NK-92 (cell line): ENCODE data around the gene ALK.

ENCODE experiments used
- DNase-seq: peaks from one replicate; lab custom pipeline; 2025; ENCODE audit not compliant: unreplicated experiment; lab: John Stamatoyannopoulos, UW

Gene ALK

GRCh38 chr2:29614295-29614830, 307.0 kb downstream of the ALK start:
- no peak for DNase-seq

DNA sequence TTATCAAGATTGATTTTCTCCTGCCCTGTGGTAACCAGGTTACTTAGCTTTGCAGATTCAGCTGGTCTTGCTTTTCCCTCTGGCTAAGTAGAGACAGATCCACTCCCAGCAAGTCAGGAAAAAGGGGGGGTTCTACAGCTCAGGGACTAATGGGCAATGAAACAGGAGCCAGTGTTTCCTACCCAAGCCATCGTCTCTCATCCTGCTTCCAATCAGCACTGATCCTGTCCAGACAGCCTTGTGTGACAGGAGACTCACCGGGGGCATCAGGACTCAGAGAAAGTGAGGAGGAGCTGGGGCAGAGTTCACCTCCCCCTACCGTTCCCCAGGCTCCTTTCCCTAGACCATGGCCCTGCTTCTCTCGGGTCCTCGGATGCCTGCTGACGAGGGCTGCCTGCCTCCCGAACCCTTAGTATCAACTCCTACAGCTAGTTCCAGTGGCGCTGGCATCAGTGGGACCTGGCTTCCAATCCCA, 307.6 kb downstream of the ALK start:
- no peak for DNase-seq

DNA sequence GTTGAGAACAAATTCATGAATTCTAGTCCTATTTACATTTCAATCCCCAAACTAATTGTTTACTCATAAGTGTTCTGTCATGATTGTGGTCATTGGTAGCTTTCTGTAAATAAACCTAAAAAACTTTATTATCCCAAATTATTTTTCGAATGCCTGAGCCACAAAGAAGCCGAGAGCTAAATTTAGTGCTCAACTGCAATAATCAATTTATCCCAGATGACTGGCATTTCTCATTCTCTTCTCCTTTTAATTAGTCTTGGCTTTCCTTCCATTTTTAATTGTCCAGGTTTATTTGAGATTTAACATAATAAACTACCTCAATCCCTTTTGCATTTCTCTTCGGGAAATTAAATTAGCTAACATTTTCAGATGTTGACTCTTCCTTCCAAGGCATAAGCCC, 308.3 kb downstream of the ALK start:
- DNase-seq, result no peak

DNA sequence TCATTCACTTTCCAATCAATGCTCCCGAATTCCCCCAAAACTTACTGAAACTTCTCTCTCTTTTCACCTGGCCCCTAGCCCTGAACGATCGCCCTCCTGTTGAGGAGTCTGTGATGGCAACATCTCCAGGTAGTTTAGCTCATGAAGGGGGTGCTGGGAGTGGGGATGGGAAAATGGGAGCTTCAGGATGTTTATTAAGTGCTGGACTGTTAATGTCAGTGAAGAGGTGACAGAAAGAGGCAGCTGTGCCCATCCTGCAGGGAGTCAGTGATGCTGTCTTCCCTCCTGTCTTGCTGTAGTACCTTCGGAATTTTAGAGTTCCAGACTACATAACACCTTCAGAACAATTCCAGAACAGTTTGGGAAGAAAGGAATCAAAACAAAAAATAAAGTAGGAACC, 308.8 kb downstream of the ALK start:
- DNase-seq, result no peak

- no peak for DNase-seq
These were observed 309.5 kb downstream of the ALK start for GRCh38 chr2:29611850-29612249.

GRCh38 chr2:29611261-29611660, 310.1 kb downstream of the ALK start:
- no peak for DNase-seq

GRCh38 chr2:29610569-29610968, 310.8 kb downstream of the ALK start:
- DNase-seq, result no peak

DNA sequence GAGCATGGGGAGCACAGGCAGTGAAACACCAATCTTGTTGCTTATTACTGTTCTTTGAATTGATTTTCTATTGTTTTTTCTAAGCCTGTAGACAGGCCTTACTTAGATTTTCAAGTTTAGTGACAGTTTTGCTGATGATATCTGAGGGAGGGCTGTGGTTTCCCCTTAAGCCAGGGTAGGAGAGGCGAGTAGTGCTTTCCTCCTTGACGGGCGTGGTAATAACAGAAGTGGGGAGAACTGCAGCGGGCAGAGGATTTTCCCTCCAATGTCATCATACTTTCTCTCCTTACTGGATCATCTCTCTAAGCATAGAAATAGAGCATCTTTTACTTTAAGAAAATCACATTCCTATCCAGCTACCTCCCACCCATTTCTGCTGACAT, 314.4 kb downstream of the ALK start:
- DNase-seq, result no peak

- no peak for DNase-seq
These were observed 315.0 kb downstream of the ALK start for GRCh38 chr2:29606104-29607037.

DNA sequence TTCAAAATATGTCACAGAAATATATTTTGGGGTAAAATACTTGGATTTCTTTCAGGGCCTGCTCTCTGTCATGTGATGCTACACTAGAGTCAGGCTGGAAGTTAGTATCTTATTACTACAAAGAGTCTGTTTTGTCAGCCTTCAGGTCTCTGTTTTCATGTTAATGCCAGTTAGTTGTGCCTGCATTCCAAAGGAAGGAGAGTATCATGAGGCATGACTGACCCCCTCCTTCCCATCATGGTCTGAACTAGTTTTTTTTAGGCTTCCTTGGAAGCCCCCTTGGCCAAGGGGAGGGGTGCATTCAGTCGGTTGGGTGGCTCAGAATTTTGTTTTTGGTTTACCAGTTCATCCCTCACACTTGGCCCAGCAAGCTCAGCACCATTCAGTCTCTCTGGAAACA, 318.0 kb downstream of the ALK start:
- no peak for DNase-seq

DNA sequence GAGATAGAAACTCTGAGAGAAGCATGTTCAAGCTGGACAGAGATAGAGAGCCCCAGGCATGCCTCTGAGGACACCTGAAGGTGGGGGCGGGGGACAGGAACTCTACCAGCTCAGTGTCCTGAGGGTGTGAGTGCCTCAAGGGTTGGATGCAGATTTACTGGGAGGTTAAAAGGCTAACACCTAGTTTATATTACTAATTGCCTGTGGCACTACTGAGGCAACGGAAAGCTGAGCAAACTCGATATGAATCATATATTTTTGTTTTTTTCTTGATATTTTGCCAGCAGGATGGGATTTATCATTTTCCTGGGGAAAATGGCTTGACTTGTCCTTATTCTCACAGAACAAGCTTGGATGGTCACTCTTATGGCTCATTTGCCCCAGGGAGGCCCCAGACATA, 319.5 kb downstream of the ALK start:
- DNase-seq, result no peak

DNA sequence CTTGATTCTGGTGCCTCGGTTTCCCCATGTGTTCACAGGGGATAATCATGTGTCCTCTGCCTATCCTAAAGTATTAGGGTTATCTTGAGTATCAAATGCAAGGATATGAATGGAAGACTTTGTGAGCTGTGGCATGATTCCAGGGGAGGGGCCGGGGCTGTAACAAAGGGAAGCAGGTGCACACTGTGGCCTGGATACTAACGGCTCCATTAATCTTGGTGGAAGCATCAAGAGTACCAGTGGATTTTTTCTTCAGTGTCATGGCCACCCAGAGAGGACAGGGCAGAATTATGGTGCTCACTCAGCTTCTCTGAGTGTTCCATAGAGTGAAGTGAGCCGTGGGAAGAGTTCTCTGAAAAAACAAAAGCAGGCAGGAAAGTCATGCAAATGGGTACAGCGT, 320.1 kb downstream of the ALK start:
- DNase-seq, result no peak

GRCh38 chr2:29599946-29600345, 321.4 kb downstream of the ALK start:
- no peak for DNase-seq

DNA sequence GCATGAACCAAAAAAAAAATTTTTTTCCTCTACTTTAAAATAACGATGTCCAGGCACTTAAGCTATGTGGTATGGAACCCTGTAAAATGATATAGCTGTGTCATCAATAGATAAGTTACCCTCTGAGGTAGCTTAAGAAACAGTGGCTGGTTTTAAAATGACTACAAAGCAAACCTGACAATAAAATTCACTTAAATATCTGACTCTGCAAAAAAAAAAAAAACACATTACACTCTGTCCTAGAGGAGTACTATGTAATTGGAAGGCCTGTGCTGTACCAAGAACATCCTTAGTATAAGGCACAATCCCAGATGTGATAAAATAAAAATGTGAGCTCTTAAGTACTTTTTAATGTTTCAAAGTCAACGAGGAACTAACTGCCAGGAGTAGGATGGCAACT, 322.4 kb downstream of the ALK start:
- DNase-seq, result no peak

DNA sequence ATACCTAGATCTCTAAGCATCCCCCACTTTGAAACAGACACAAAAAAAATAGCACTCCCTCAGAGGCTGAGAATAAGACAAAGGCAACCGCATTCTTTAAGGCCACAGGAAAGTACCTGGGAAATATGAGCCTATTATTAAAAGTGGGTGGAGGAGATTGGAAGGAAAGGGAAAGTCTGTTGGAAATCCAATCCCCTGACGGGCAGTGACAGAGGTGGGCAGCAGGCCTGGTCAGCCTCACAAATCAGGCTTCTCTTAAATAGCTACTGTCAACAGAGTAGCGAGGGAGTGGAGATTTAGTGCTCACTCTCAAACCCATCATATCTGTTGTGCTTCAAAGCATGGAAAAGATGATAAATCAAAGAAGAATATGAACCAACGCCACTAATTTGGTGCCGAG, 324.4 kb downstream of the ALK start:
- DNase-seq, result no peak

DNA sequence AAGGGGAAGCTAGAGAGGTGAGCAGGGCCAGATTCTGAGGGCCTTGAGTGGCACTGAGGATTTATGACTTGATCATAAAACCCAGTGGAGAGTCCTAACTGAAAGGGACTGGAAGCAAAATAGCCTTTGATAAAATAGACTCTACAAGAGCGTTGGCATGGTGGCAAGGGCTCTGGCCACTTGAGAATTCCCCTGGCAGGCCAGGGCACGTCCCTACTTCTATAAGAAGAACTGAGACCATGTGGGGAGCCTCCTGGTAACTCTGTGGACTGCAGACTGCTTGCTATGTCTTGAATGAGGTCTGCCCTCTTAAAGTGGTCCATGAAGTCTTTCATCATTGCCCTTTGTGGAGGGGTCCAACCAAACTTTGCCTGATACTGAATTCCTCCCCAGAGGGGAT, 324.8 kb downstream of the ALK start:
- DNase-seq, result no peak

GRCh38 chr2:29591600-29591999, 329.8 kb downstream of the ALK start:
- DNase-seq, result no peak

DNA sequence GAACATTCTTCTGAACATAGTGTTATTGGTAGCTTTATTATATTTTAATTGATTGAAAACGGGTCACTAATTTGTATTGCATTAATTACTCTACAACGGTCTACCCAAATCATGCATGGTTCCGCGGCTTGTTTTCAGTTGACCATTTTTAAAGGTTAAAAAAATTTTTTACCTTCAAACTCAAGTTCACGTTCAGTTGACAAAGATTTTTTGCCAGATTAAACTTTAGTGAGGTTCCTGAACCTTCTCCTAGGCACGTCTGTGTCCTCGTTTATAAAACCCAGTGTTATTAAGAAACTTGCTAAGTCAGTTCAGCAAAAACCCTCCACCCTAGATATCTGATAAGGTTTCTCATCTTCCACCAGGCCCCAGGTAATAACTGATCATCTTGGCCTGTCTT, 331.2 kb downstream of the ALK start:
- no peak for DNase-seq

GRCh38 chr2:29589440-29590103, 331.8 kb downstream of the ALK start:
- DNase-seq, result no peak

GRCh38 chr2:29587402-29588190, 333.8 kb downstream of the ALK start:
- DNase-seq, result no peak

DNA sequence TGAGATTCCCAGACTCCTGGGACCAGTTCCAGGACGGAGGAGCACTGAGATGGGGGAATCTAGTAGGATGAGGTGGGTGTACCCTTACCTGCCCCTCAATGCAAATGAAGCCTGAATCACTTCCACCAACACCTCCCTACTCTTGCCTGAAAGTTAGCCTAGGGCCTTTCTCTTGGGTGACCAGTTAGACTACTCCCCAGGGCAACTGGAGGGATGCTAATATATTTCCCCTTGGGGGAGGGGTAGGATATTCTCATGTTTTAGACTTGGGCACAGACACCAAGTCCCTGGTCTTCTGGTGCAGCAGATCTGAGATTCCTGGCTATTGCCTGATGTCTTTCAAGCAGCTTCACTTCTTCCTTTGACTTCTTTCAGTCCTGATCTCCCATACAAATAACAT, 334.5 kb downstream of the ALK start:
- no peak for DNase-seq
